ENCODE measurements around the gene CLPTM1L. TPM values are rescaled to one million over a fixed set of nuclear protein-coding genes. Genes with fewer than 3 reads are reported as not detected.
"Not testable (repeated sequence)": the region's sequence is repeated elsewhere in the genome, so short reads cannot be mapped to it uniquely, and the experiment has no call there.

The CLPTM1L gene
- total RNA-seq, 1 experiment from 2014 or later = 83.2 TPM

- not testable (repeated sequence) for H3K9me3 ChIP-seq (replicated peaks); DNase-seq; H3K27ac ChIP-seq
These were observed 2.2 kb downstream of the CLPTM1L start for GRCh38 chr5:1342711-1343110.

DNA sequence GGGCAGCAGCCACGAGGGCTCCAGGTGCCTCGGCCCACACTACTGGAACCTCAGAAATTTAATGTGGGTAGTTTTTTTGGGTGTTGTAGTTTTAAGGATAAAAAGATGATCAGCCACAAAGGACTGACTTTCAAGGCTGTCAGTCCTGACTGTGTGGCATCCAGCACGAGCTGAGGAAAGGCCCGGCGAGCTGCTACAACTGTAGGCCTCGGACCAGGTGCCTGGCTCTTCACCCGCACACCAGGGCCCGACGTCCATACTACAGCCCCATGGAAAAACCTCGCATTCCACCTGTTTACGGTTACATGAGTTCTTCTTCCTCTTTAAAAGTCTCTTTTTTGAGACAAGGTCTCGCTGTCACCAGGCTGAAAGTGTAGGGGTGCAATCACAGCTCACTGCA is 2.6 kb downstream of the CLPTM1L start:
- H3K36me3 ChIP-seq = no peaks in the 10 kb centered on the region

More at GRCh38 chr5:1342711-1343110, 2.2 kb downstream of the CLPTM1L start:
- not testable (repeated sequence) for H3K27me3 ChIP-seq, H3K4me3 ChIP-seq, H3K4me1 ChIP-seq, H3K36me3 ChIP-seq

DNA sequence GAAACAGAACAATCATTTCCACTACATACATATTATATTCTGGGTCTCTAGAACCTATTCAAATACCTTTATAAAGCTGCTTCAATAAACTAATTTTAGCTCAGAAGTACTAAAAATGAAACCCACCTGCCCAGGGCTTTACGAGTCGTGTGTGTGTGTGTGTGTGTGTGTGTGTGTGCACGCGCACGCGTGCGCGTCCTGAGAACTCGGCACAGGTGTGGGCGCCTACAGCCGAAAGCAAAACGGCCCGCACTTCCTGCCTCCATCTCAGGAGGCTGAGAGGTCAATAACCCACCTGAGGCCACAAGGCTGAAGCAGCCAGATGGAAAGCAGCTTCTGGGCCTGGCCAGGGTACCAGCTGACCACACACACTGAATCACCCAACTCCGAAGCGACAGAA is 3.0 kb downstream of the CLPTM1L start:
- no peaks in the 10 kb centered on the region for H3K4me1 ChIP-seq
- no peaks in the 10 kb centered on the region for H3K36me3 ChIP-seq
- no peak overlapping the region for H3K27ac ChIP-seq
- no peak for DNase-seq
- H3K27me3 ChIP-seq = no peaks in the 10 kb centered on the region
- no peak overlapping the region for H3K4me3 ChIP-seq
- H3K9me3 ChIP-seq (replicated peaks) = no peaks in the 10 kb centered on the region

More for the DNA sequence above, 2.6 kb downstream of the CLPTM1L start:
- no peak for DNase-seq
- no peaks in the 10 kb centered on the region for H3K9me3 ChIP-seq (replicated peaks)
- no peaks in the 10 kb centered on the region for H3K4me1 ChIP-seq
- H3K27me3 ChIP-seq = no peaks in the 10 kb centered on the region
- no peak overlapping the region for H3K27ac ChIP-seq
- H3K4me3 ChIP-seq = no peak overlapping the region

GRCh38 chr5:1339818-1340210 is 5.1 kb downstream of the CLPTM1L start:
- H3K4me3 ChIP-seq, DNase-seq, H3K36me3 ChIP-seq: not testable (repeated sequence)

DNA sequence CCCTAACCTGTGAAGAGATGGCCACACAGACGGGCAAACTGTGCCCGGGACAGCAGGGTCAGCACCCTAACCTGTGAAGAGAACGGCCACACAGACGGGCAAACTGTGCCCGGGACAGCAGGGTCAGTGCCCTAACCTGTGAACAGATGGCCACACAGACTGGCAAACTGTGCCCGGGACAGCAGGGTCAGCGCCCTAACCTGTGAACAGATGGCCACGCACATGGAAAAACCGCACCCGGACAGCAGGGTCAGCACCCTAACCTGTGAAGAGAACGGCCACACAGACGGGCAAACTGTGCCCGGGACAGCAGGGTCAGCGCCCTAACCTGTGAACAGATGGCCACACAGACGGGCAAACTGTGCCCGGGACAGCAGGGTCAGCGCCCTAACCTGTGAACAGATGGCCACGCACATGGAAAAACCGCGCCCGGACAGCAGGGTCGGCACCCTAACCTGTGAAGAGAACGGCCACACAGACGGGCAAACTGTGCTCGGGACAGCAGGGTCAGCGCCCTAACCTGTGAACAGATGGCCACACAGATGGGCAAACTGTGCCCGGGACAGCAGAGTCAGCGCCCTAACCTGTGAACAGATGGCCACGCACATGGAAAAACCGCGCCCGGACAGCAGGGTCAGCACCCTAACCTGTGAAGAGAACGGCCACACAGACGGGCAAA is 5.6 kb downstream of the CLPTM1L start:
- H3K36me3 ChIP-seq; H3K4me1 ChIP-seq; DNase-seq; H3K4me3 ChIP-seq; H3K9me3 ChIP-seq (replicated peaks); H3K27ac ChIP-seq; H3K27me3 ChIP-seq: not testable (repeated sequence)

More at GRCh38 chr5:1339818-1340210, 5.1 kb downstream of the CLPTM1L start:
- H3K27ac ChIP-seq; H3K27me3 ChIP-seq; H3K9me3 ChIP-seq (replicated peaks); H3K4me1 ChIP-seq: not testable (repeated sequence)

GRCh38 chr5:1338506-1339070 is 6.3 kb downstream of the CLPTM1L start:
- Histone ChIP-seq H3K27ac (no peak overlapping the region), H3K36me3 (peaks cover 4% of the 10 kb centered on the region; the same call in 1 of the 2 replicates), H3K27me3 (no peaks in the 10 kb centered on the region), H3K4me3 (no peak overlapping the region), H3K9me3 (replicated peaks) (no peaks in the 10 kb centered on the region), H3K4me1 (no peaks in the 10 kb centered on the region)
- DNase-seq = no peak

DNA sequence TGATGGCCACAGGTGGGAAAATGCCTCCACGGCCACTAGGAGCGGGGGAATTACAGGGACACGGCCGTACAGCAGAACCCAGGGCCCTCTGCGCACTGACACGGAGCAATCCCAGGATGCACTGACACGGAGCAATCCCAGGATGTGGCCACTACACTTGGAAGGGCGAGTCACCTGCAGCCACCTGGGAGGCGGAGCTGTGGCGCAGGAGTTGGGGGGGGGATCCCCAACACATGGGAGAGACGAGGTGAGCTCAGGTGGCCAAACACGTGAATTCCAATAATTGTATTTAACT is 6.8 kb downstream of the CLPTM1L start:
- H3K4me3 ChIP-seq = no peak overlapping the region
- no peaks in the 10 kb centered on the region for H3K27me3 ChIP-seq
- peaks cover 4% of the 10 kb centered on the region; the same call in 1 of the 2 replicates for H3K36me3 ChIP-seq
- no peaks in the 10 kb centered on the region for H3K4me1 ChIP-seq
- H3K9me3 ChIP-seq (replicated peaks) = no peaks in the 10 kb centered on the region
- no peak overlapping the region for H3K27ac ChIP-seq
- no peak for DNase-seq

GRCh38 chr5:1337489-1338195 is 7.3 kb downstream of the CLPTM1L start:
- H3K36me3 ChIP-seq = peaks cover 4% of the 10 kb centered on the region; the same call in 1 of the 2 replicates
- no peak overlapping the region for H3K4me3 ChIP-seq
- no peaks in the 10 kb centered on the region for H3K27me3 ChIP-seq
- no peak for DNase-seq
- no peaks in the 10 kb centered on the region for H3K9me3 ChIP-seq (replicated peaks)
- H3K4me1 ChIP-seq = no peaks in the 10 kb centered on the region
- H3K27ac ChIP-seq = no peak overlapping the region

DNA sequence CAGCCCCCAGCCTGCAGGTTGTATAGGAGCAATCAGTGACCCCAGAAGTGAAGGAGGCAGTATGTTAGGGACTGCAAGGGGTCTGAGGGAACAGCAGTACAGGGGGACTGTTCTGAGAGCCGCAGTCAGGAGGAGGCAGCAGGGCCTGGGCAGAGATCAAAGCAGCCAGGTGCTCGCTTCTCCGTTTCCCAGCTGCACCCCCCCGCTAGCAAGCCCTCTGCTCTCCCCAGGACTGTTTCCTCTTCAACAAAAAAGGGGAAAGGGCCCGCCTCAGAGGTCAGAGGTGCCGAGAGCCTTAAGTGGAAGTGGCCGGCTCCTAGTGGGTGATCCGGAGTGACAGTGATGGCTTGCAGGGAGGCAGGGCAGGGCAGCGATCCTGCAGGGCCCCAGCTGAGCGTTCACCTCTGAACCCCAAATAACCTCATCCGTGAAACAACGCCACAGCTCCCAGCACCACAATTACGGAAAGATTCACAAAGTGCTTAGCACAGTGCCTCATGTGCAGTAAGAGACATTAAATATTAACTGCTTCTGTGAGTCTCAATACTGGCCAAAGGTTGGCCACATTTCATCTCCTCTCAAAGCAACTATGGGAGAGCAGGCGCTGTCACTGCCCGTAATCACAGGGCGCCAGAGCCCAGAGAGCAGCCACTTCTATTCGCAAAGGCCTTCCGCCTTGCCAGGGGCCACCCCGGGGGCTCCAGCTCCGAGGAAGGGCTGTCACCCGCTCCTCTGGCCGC is 8.0 kb downstream of the CLPTM1L start:
- H3K9me3 ChIP-seq (replicated peaks) = no peaks in the 10 kb centered on the region
- DNase-seq = no peak
- no peak overlapping the region for H3K4me3 ChIP-seq
- H3K36me3 ChIP-seq = peaks cover 8% of the 10 kb centered on the region; the same call in 1 of the 2 replicates
- H3K27me3 ChIP-seq = no peaks in the 10 kb centered on the region
- no peaks in the 10 kb centered on the region for H3K4me1 ChIP-seq
- no peak overlapping the region for H3K27ac ChIP-seq

DNA sequence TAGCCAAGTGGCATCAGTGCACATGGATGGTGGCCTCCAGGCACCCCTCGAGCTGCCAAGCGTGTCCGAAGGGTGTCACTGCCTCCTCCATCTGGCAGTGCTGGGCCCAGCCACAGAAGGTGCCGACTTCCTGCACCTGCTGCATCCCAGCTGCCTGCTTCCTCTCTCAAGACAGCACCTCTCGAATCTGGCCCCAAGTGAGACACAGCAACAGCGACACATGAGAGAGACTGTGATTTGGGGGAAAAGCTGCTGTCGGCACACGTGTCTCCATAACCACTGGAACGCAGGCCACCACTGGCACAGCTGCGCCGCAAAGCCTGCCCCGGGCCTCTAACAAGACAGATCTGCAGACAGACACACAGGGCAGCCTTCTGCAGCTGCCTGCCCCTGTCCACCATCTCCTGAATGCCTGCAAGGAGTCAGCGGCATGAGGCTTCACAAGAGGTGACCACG is 8.8 kb downstream of the CLPTM1L start:
- Histone ChIP-seq H3K9me3 (replicated peaks) (no peaks in the 10 kb centered on the region), H3K36me3 (peaks cover 10% of the 10 kb centered on the region; the same call in 1 of the 2 replicates), H3K27me3 (no peaks in the 10 kb centered on the region), H3K27ac (no peak overlapping the region), H3K4me3 (no peak overlapping the region), H3K4me1 (peaks cover 4% of the 10 kb centered on the region)
- DNase-seq = no peak

GRCh38 chr5:1335540-1336095 is 9.3 kb downstream of the CLPTM1L start:
- no peak for DNase-seq
- H3K27me3 ChIP-seq = no peaks in the 10 kb centered on the region
- no peaks in the 10 kb centered on the region for H3K9me3 ChIP-seq (replicated peaks)
- H3K27ac ChIP-seq = no peak overlapping the region
- H3K4me3 ChIP-seq = no peak overlapping the region
- H3K36me3 ChIP-seq = peaks cover 11% of the 10 kb centered on the region; the same call in 1 of the 2 replicates
- peaks cover 9% of the 10 kb centered on the region for H3K4me1 ChIP-seq

- Histone ChIP-seq H3K27ac (no peak overlapping the region), H3K27me3 (no peaks in the 10 kb centered on the region), H3K4me1 (peaks cover 15% of the 10 kb centered on the region), H3K4me3 (no peak overlapping the region), H3K9me3 (replicated peaks) (no peaks in the 10 kb centered on the region), H3K36me3 (peaks cover 14% of the 10 kb centered on the region)
- no peak for DNase-seq
These were observed 9.9 kb downstream of the CLPTM1L start for GRCh38 chr5:1334831-1335539.

GRCh38 chr5:1333986-1334385 is 10.9 kb downstream of the CLPTM1L start:
- Histone ChIP-seq H3K36me3 (peaks cover 15% of the 10 kb centered on the region), H3K27me3 (no peaks in the 10 kb centered on the region), H3K4me3 (no peak overlapping the region), H3K9me3 (replicated peaks) (no peaks in the 10 kb centered on the region), H3K4me1 (peaks cover 16% of the 10 kb centered on the region), H3K27ac (no peak overlapping the region)
- no peak for DNase-seq

GRCh38 chr5:1333286-1333685 is 11.6 kb downstream of the CLPTM1L start:
- H3K27ac ChIP-seq; H3K27me3 ChIP-seq; H3K9me3 ChIP-seq (replicated peaks); H3K4me3 ChIP-seq: not testable (repeated sequence)
- peaks cover 16% of the 10 kb centered on the region for H3K4me1 ChIP-seq
- DNase-seq = peak in 1 of 2 experiments; percentile 22
- H3K36me3 ChIP-seq = peaks cover 15% of the 10 kb centered on the region
